ENCODE data around the gene STIM1. TPM values are rescaled to one million over a fixed set of nuclear protein-coding genes. Genes with fewer than 3 reads are reported as not detected.

STIM1 gene
- polyA plus RNA-seq, 1 donor = 24.9 TPM

DNA sequence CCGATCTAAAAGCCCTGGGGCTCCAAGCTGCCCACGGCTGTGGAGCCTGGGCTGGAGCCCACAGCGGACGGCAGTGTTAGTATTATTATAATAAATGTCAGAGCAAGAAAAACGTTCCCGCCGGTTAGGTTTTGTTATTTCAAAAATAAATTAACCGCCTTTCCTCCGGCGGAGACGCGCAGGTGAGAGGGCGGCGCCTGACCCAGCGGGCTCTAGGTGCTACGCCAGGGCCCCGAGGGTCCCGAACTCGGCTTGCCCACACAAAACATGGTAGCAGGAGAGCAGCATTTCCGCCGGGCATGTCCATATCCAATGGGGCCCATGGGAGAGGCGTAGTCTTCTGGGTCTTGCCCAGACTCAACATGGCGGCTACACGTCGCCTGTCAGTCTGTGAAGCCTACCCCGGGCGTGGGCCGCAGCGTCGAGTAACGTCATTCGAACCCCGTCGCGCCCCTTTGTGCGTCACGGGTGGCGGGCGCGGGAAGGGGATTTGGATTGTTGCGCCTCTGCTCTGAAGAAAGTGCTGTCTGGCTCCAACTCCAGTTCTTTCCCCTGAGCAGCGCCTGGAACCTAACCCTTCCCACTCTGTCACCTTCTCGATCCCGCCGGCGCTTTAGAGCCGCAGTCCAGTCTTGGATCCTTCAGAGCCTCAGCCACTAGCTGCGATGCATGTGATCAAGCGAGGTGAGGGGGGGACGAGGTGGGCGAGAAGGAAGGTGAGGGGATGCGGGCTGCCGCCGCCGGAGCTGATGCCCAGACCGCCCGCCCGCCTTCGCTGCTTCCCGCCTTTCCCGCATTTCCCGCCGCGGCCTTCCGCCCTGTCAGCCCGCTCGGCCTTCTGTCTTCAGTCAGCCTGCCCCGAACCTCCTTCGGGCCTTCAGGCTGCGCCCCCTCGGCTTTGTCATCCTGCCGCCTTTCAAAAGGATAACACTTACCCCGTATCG lies 239.2 kb downstream of the STIM1 start, which contains the start of gene RRM1:
Gene RRM1, plus strand, starts transcription at position 452 of the 944 bp plus-strand sequence. Its CDS starts 214 bp downstream, at position 666.
- no peaks in the 10 kb centered on the region for H3K9me3 ChIP-seq (ENCODE audit: control insufficient read depth, low read depth, low read length)
- H3K27ac ChIP-seq (ENCODE audit: low read length) = peak within 1 kb of the TSS; percentile 88
- H3K4me1 ChIP-seq (ENCODE audit: control insufficient read depth, insufficient read depth, low read length) = peaks cover 15% of the 10 kb centered on the region
- DNase-seq = peak; percentile 95 to 97
- no CpG with 5 or more reads among the region's 74 CpGs for WGBS (ENCODE audit: insufficient coverage, low lambda C conversion rate)
- H3K4me3 ChIP-seq (ENCODE audit: low read length) = peak within 1 kb of the TSS; percentile 83
- H3K36me3 ChIP-seq (ENCODE audit: control insufficient read depth, insufficient read depth, low read length) = peaks cover 4% of the 10 kb centered on the region
- no peaks in the 10 kb centered on the region for H3K27me3 ChIP-seq (ENCODE audit: control insufficient read depth, insufficient read depth, low read length)

DNA sequence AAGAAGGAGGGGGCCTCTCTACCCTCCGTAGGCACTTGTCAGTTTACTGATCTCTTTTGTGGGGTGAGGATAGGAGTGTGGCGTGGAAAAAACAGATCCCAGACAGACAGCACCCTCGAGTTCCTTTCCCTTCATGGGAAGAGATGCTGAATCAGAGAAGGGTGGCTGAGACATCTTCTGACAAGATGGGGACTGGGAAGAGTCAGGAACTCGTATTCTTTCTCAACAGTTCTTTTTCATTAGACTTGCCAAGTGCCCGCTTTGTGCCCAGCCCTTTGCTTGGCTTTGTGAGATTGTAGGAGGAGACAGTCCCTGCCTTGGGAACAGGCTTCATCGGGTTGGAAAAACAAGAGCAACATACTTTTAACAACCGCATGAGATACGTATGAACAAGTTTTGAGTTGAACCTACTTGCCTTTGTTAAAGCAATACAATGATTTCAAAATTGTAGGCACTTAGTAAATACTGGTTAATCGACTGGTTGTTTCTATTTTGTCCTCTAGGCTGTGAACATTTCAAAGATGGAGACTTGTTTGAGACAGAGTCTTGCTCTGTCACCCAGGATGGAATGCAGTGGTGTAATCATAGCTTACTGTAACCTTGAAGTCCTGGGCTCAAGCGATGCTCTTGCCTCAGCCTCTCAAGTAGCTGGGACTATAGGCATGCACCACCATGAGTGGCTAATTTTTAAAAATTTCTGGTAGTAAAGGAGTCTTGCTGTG lies 240.2 kb downstream of the STIM1 start:
- no CpG with 5 or more reads among the region's 10 CpGs for WGBS (ENCODE audit: insufficient coverage, low lambda C conversion rate)
- Histone ChIP-seq H3K9me3 (ENCODE audit: control insufficient read depth, low read depth, low read length) (no peaks in the 10 kb centered on the region), H3K36me3 (ENCODE audit: control insufficient read depth, insufficient read depth, low read length) (peaks cover 3% of the 10 kb centered on the region), H3K4me1 (ENCODE audit: control insufficient read depth, insufficient read depth, low read length) (peaks cover 15% of the 10 kb centered on the region), H3K27ac (ENCODE audit: low read length) (peak overlapping the region; percentile 88), H3K27me3 (ENCODE audit: control insufficient read depth, insufficient read depth, low read length) (no peaks in the 10 kb centered on the region), H3K4me3 (ENCODE audit: low read length) (peak overlapping the region; percentile 83)
- peak in 1 of 2 donors; percentile 30 for DNase-seq

DNA sequence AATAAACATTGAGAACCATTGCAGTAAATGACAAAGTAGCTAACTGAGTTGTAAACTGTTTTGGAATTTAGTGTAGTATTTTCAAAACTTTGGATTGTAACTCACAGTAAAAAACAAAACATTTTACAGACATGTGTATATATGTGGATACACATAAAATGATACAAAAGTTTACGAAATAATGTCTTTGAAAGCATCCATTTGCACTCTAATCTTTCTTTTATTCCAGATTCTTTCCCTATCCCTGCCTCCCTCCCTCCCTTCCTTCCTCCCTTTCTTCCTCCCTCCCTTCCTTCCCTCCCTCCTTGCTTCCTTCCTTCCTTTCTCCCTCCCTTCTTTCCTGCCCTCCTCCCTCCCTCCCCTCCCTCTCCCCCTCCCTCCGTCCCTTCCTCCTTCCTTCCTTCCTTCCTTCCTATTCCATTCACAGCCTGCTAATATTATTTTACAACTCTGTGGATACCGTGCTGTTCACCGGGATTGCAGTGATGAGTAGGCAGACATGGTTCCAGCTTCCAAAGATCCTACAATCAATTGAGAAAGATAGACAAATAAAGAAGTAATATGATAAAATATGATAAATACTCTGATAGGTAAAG lies 242.7 kb downstream of the STIM1 start:
- peaks cover 15% of the 10 kb centered on the region for H3K4me1 ChIP-seq (ENCODE audit: control insufficient read depth, insufficient read depth, low read length)
- no peak for DNase-seq
- H3K9me3 ChIP-seq (ENCODE audit: control insufficient read depth, low read depth, low read length) = no peaks in the 10 kb centered on the region
- no peak overlapping the region for H3K4me3 ChIP-seq (ENCODE audit: low read length)
- H3K36me3 ChIP-seq (ENCODE audit: control insufficient read depth, insufficient read depth, low read length) = peaks cover 7% of the 10 kb centered on the region
- WGBS (ENCODE audit: insufficient coverage, low lambda C conversion rate) = 83% methylated on average over 1 of the region's 4 CpGs
- no peaks in the 10 kb centered on the region for H3K27me3 ChIP-seq (ENCODE audit: control insufficient read depth, insufficient read depth, low read length)
- no peak overlapping the region for H3K27ac ChIP-seq (ENCODE audit: low read length)

GRCh38 chr11:4102711-4103110 lies 247.2 kb downstream of the STIM1 start:
- H3K9me3 ChIP-seq (ENCODE audit: control insufficient read depth, low read depth, low read length) = no peaks in the 10 kb centered on the region
- WGBS (ENCODE audit: insufficient coverage, low lambda C conversion rate) = 95% methylated on average over 4 of the region's 4 CpGs
- H3K4me3 ChIP-seq (ENCODE audit: low read length) = no peak overlapping the region
- no peak overlapping the region for H3K27ac ChIP-seq (ENCODE audit: low read length)
- DNase-seq = no peak
- H3K27me3 ChIP-seq (ENCODE audit: control insufficient read depth, insufficient read depth, low read length) = no peaks in the 10 kb centered on the region
- H3K4me1 ChIP-seq (ENCODE audit: control insufficient read depth, insufficient read depth, low read length) = no peaks in the 10 kb centered on the region
- peaks cover 17% of the 10 kb centered on the region for H3K36me3 ChIP-seq (ENCODE audit: control insufficient read depth, insufficient read depth, low read length)

GRCh38 chr11:4103269-4103668 lies 247.8 kb downstream of the STIM1 start:
- no peak overlapping the region for H3K4me3 ChIP-seq (ENCODE audit: low read length)
- H3K36me3 ChIP-seq (ENCODE audit: control insufficient read depth, insufficient read depth, low read length) = peaks cover 21% of the 10 kb centered on the region
- no peaks in the 10 kb centered on the region for H3K9me3 ChIP-seq (ENCODE audit: control insufficient read depth, low read depth, low read length)
- no peaks in the 10 kb centered on the region for H3K27me3 ChIP-seq (ENCODE audit: control insufficient read depth, insufficient read depth, low read length)
- WGBS (ENCODE audit: insufficient coverage, low lambda C conversion rate) = no CpG with 5 or more reads among the region's 2 CpGs
- no peak for DNase-seq
- no peaks in the 10 kb centered on the region for H3K4me1 ChIP-seq (ENCODE audit: control insufficient read depth, insufficient read depth, low read length)
- no peak overlapping the region for H3K27ac ChIP-seq (ENCODE audit: low read length)

- Histone ChIP-seq H3K4me1 (ENCODE audit: control insufficient read depth, insufficient read depth, low read length) (no peaks in the 10 kb centered on the region), H3K36me3 (ENCODE audit: control insufficient read depth, insufficient read depth, low read length) (peaks cover 26% of the 10 kb centered on the region), H3K4me3 (ENCODE audit: low read length) (no peak overlapping the region), H3K9me3 (ENCODE audit: control insufficient read depth, low read depth, low read length) (no peaks in the 10 kb centered on the region), H3K27ac (ENCODE audit: low read length) (no peak overlapping the region), H3K27me3 (ENCODE audit: control insufficient read depth, insufficient read depth, low read length) (no peaks in the 10 kb centered on the region)
- DNase-seq = no peak
- WGBS (ENCODE audit: insufficient coverage, low lambda C conversion rate) = no CpG with 5 or more reads among the region's 1 CpG
Observed at GRCh38 chr11:4105916-4106315, 250.5 kb downstream of the STIM1 start.

- peaks cover 38% of the 10 kb centered on the region for H3K36me3 ChIP-seq (ENCODE audit: control insufficient read depth, insufficient read depth, low read length)
- H3K27ac ChIP-seq (ENCODE audit: low read length) = no peak overlapping the region
- no peaks in the 10 kb centered on the region for H3K27me3 ChIP-seq (ENCODE audit: control insufficient read depth, insufficient read depth, low read length)
- H3K4me1 ChIP-seq (ENCODE audit: control insufficient read depth, insufficient read depth, low read length) = no peaks in the 10 kb centered on the region
- no peak for DNase-seq
- no peaks in the 10 kb centered on the region for H3K9me3 ChIP-seq (ENCODE audit: control insufficient read depth, low read depth, low read length)
- WGBS (ENCODE audit: insufficient coverage, low lambda C conversion rate) = 94% methylated on average over 3 of the region's 5 CpGs
- no peak overlapping the region for H3K4me3 ChIP-seq (ENCODE audit: low read length)
Observed at GRCh38 chr11:4111834-4112233, 256.4 kb downstream of the STIM1 start.

GRCh38 chr11:4115128-4115527 lies 259.7 kb downstream of the STIM1 start:
- no peak overlapping the region for H3K4me3 ChIP-seq (ENCODE audit: low read length)
- H3K9me3 ChIP-seq (ENCODE audit: control insufficient read depth, low read depth, low read length) = no peaks in the 10 kb centered on the region
- no peak for DNase-seq
- H3K27ac ChIP-seq (ENCODE audit: low read length) = no peak overlapping the region
- H3K27me3 ChIP-seq (ENCODE audit: control insufficient read depth, insufficient read depth, low read length) = no peaks in the 10 kb centered on the region
- H3K4me1 ChIP-seq (ENCODE audit: control insufficient read depth, insufficient read depth, low read length) = no peaks in the 10 kb centered on the region
- 100% methylated on average over 1 of the region's 2 CpGs for WGBS (ENCODE audit: insufficient coverage, low lambda C conversion rate)
- H3K36me3 ChIP-seq (ENCODE audit: control insufficient read depth, insufficient read depth, low read length) = peaks cover 33% of the 10 kb centered on the region

- H3K36me3 ChIP-seq (ENCODE audit: control insufficient read depth, insufficient read depth, low read length) = peaks cover 37% of the 10 kb centered on the region
- H3K27me3 ChIP-seq (ENCODE audit: control insufficient read depth, insufficient read depth, low read length) = no peaks in the 10 kb centered on the region
- WGBS (ENCODE audit: insufficient coverage, low lambda C conversion rate) = 50% methylated on average over 1 of the region's 3 CpGs
Observed at GRCh38 chr11:4118107-4118506, 262.6 kb downstream of the STIM1 start.

GRCh38 chr11:4123218-4123617 lies 267.8 kb downstream of the STIM1 start:
- Histone ChIP-seq H3K9me3 (ENCODE audit: control insufficient read depth, low read depth, low read length) (no peaks in the 10 kb centered on the region), H3K4me1 (ENCODE audit: control insufficient read depth, insufficient read depth, low read length) (no peaks in the 10 kb centered on the region), H3K27me3 (ENCODE audit: control insufficient read depth, insufficient read depth, low read length) (no peaks in the 10 kb centered on the region), H3K27ac (ENCODE audit: low read length) (no peak overlapping the region), H3K36me3 (ENCODE audit: control insufficient read depth, insufficient read depth, low read length) (peaks cover 60% of the 10 kb centered on the region), H3K4me3 (ENCODE audit: low read length) (no peak overlapping the region)
- no peak for DNase-seq
- no CpG with 5 or more reads among the region's 4 CpGs for WGBS (ENCODE audit: insufficient coverage, low lambda C conversion rate)

More at GRCh38 chr11:4118107-4118506, 262.6 kb downstream of the STIM1 start:
- Histone ChIP-seq H3K9me3 (ENCODE audit: control insufficient read depth, low read depth, low read length) (no peaks in the 10 kb centered on the region), H3K4me1 (ENCODE audit: control insufficient read depth, insufficient read depth, low read length) (no peaks in the 10 kb centered on the region), H3K4me3 (ENCODE audit: low read length) (no peak overlapping the region), H3K27ac (ENCODE audit: low read length) (no peak overlapping the region)
- no peak for DNase-seq
